GM12878 (cell line): ENCODE results near the gene NCAPD3. TPM values are rescaled to one million over a fixed set of nuclear protein-coding genes. Genes with fewer than 3 reads are reported as not detected.

Experiments used
- ATAC-seq: fragments of 200-7000 bp; cut with Tn5 transposase; 3 replicates; pipeline ENCODE4 v1.9.1; 2020; ENCODE audit warnings: mild to moderate bottlenecking, moderate library complexity
- BruUV-seq: library from RNA; stranded (reverse); fragments of 400-500 nt; replicated peaks from 2 replicates; lab custom pipeline; 2021; lab: Mats Ljungman, UMichigan
- CTCF ChIA-PET: fragments of 300-600 bp; sonication (Branson Sonifier 250); formaldehyde crosslinking; extraction: SDS; loops from one replicate; lab custom pipeline; 2021; ENCODE audit warnings: inconsistent platforms; lab: Yijun Ruan, JAX
- POLR2A ChIA-PET: fragments of 350-600 bp; formaldehyde crosslinking; extraction: SDS; loops from one replicate; lab custom pipeline; 2021; ENCODE audit warnings: inconsistent platforms; lab: Charles Lee
- RAD21 ChIA-PET: fragments of 300-600 bp; sonication (Branson Sonifier 250); formaldehyde crosslinking; loops from one replicate; lab custom pipeline; 2023; ENCODE audit warnings: antibody characterized with exemption; ENCODE audit not compliant: unreplicated experiment; lab: Charles Lee
- SMC1A ChIA-PET: fragments of 300-600 bp; sonication (Branson Sonifier 250); formaldehyde crosslinking; loops from one replicate; lab custom pipeline; 2023; ENCODE audit not compliant: unreplicated experiment, uncharacterized antibody; lab: Charles Lee
- DNase-seq: peaks from one replicate; pipeline ENCODE4 v3.0.0-alpha.2; 2011; ENCODE audit warnings: low read depth, low spot score
- FAIRE-seq: peaks from 3 replicates; lab custom pipeline; 2011; peaks lifted over from hg19 to GRCh38; lab: Jason Lieb, UNC
- H2AFZ ChIP-seq: 2 replicates; pipeline ENCODE4 v1.6.0; 2011; ENCODE audit warnings: low read depth, low read length, control low read depth; ENCODE audit not compliant: control insufficient read depth
- H3K27ac ChIP-seq: 2 replicates; pipeline ENCODE4 v1.5.1; 2011; ENCODE audit warnings: control low read depth; ENCODE audit not compliant: control insufficient read depth, insufficient read depth
- H3K27me3 ChIP-seq, 2 experiments: replicated peaks in 1 of 2; 2 replicates each; pipeline versions ENCODE4 v1.6.0 to v1.6.1; 2011; ENCODE audit warnings: low read length in 1 of 2; ENCODE audit not compliant: control insufficient read depth in 2 of 2, insufficient read depth in 2 of 2
- H3K36me3 ChIP-seq, 2 experiments: 2 replicates each; pipeline ENCODE4 v1.5.1; 2011; ENCODE audit warnings: low read length in 1 of 2; ENCODE audit not compliant: control insufficient read depth in 2 of 2, insufficient read depth in 2 of 2
- H3K4me1 ChIP-seq: 2 replicates; pipeline ENCODE4 v1.6.1; 2011; ENCODE audit warnings: mild to moderate bottlenecking, low read length, moderate library complexity, mixed read lengths; ENCODE audit not compliant: control insufficient read depth, insufficient read depth
- H3K4me2 ChIP-seq: 2 replicates; pipeline ENCODE4 v1.6.0; 2011; ENCODE audit warnings: control low read depth; ENCODE audit not compliant: control insufficient read depth, insufficient read depth
- H3K4me3 ChIP-seq: fragments of 200-600 bp; sonication (generic); 2 replicates; pipeline ENCODE4 v1.5.1; 2016
- H3K79me2 ChIP-seq: 2 replicates; pipeline ENCODE4 v1.6.0; 2011; ENCODE audit warnings: low read length; ENCODE audit not compliant: control insufficient read depth, insufficient read depth
- H3K9ac ChIP-seq: 2 replicates; pipeline ENCODE4 v1.8.0; 2011; ENCODE audit warnings: low read length, control low read depth, mixed read lengths; ENCODE audit not compliant: control insufficient read depth, insufficient read depth
- H3K9me3 ChIP-seq: replicated peaks from 3 replicates; pipeline ENCODE4 v1.5.1; 2011; ENCODE audit warnings: mild to moderate bottlenecking, low read length; ENCODE audit not compliant: control insufficient read depth, insufficient read depth
- H4K20me1 ChIP-seq: 2 replicates; pipeline ENCODE4 v1.6.0; 2011; ENCODE audit not compliant: control insufficient read depth, insufficient read depth
- FOS ChIP-seq: IDR thresholded peaks from 3 replicates; pipeline ENCODE4 v1.6.1; 2011; ENCODE audit warnings: borderline replicate concordance; ENCODE audit not compliant: insufficient read length; ENCODE audit errors: extremely low read depth
- HDGF ChIP-seq: fragments of 450-650 bp; IDR thresholded peaks from 2 replicates; pipeline ENCODE4 v1.6.1; 2016; ENCODE audit warnings: antibody characterized with exemption
- KAT2A ChIP-seq: conservative IDR thresholded peaks from 2 replicates; pipeline ENCODE4 v1.6.1; 2011; ENCODE audit warnings: low read depth, low read length; ENCODE audit not compliant: control insufficient read depth
- RAD21 ChIP-seq: IDR thresholded peaks from 2 replicates; pipeline ENCODE4 v1.6.1; 2011; ENCODE audit warnings: mild to moderate bottlenecking, low read depth, low read length, moderate library complexity; ENCODE audit not compliant: insufficient read depth
- RBBP5 ChIP-seq: fragments of 200-600 bp; sonication (generic); conservative IDR thresholded peaks from 2 replicates; pipeline ENCODE4 v1.6.1; 2016
- RCOR1 ChIP-seq: conservative IDR thresholded peaks from 2 replicates; pipeline ENCODE4 v1.6.1; 2012; ENCODE audit warnings: low read depth, low read length, improper control_type of control experiment
- SRF ChIP-seq, 2 experiments: IDR thresholded peaks; 2 replicates each; pipeline ENCODE4 v1.6.1; 2011; ENCODE audit warnings: low read depth in 2 of 2, low read length in 2 of 2, mild to moderate bottlenecking in 1 of 2, moderate library complexity in 1 of 2
- TARDBP ChIP-seq: IDR thresholded peaks from 2 replicates; pipeline ENCODE4 v1.6.1; 2016; ENCODE audit warnings: borderline replicate concordance
- TCF12 ChIP-seq: IDR thresholded peaks from 2 replicates; pipeline ENCODE4 v1.6.1; 2011; ENCODE audit warnings: low read depth, mild to moderate bottlenecking, low read length
- YBX1 ChIP-seq: fragments of 450-650 bp; IDR thresholded peaks from 2 replicates; pipeline ENCODE4 v1.6.1; 2016; ENCODE audit warnings: antibody characterized with exemption
- ZNF384 ChIP-seq: IDR thresholded peaks from 2 replicates; pipeline ENCODE4 v1.6.1; 2012; ENCODE audit warnings: low read depth, mild to moderate bottlenecking, low read length, improper control_type of control experiment, borderline replicate concordance
- WGBS: methylation state at CpG from one replicate; pipeline ENCODE4 v1.1.6; 2016; ENCODE audit warnings: low lambda C conversion rate; ENCODE audit not compliant: insufficient replicate concordance, insufficient coverage; ENCODE audit errors: missing lambda C conversion rate; 5-methylcytosine and 5-hydroxymethylcytosine counted together
- in situ Hi-C: fragments of 300-500 bp; cut with MboI; formaldehyde crosslinking; loops from 9 replicates; pipeline ENCODE4 v1.14.3; 2018; ENCODE audit warnings: mixed read lengths
- intact Hi-C: fragments of 100-400 bp; cut with micrococcal nuclease; formaldehyde crosslinking; loops from one replicate; pipeline ENCODE4 v1.14.2; 2022; ENCODE audit not compliant: unreplicated experiment
- polyA plus RNA-seq, 11 experiments: library from polyadenylated mRNA; depleted of rRNA in 4 of 11; unstranded in 6 of 11; stranded (reverse) in 5 of 11; fragments of >200 nt; fragmentation: Nextera tagmentation in 4 of 11; fragmentation: Illumina TruSeq in 1 of 11; extraction: Ambion mirVana in 4 of 11; extraction: Trizol in 1 of 11; gene quantifications; 1 replicate in 1 of 11; 2 replicates in 10 of 11; pipeline versions ENCODE4 v1.2.1 to v1.2.3, GENCODE V29; 2011 to 2016; ENCODE audit warnings: inconsistent platforms in 2 of 11, missing spikeins in 2 of 11, low read depth in 1 of 11
- total RNA-seq, 4 experiments: library from RNA; depleted of rRNA in 3 of 4; stranded (reverse); fragments of >200 nt in 3 of 4; fragmentation: Illumina TruSeq in 1 of 4; extraction: Trizol in 1 of 4; gene quantifications; 2 replicates each; pipeline versions ENCODE4 v1.2.1 to v1.2.3, GENCODE V29; 2013 to 2021
- TF ChIP-seq, protein P1 (sequence below): fragments of 450-650 bp; IDR thresholded peaks from 2 replicates; pipeline ENCODE4 v1.6.1; 2016; ENCODE audit warnings: mild to moderate bottlenecking
- TF ChIP-seq, protein P2 (sequence below): IDR thresholded peaks from 2 replicates; pipeline ENCODE4 v1.6.1; 2011; ENCODE audit warnings: borderline replicate concordance, low read depth, mild to moderate bottlenecking, moderate library complexity, low read length; ENCODE audit not compliant: insufficient read depth, poor library complexity, severe bottlenecking
- TF ChIP-seq, protein P3 (sequence below): fragments of 450-650 bp; formaldehyde crosslinking; IDR thresholded peaks from 2 replicates; pipeline ENCODE4 v1.4.0; 2020; ENCODE audit warnings: mild to moderate bottlenecking, moderate library complexity
- TF ChIP-seq, protein P4 (sequence below): IDR thresholded peaks from 2 replicates; pipeline ENCODE4 v1.6.1; 2011; ENCODE audit warnings: low read depth, low read length, improper control_type of control experiment, borderline replicate concordance

The NCAPD3 gene
- total and polyA plus RNA-seq, 10 of the 15 experiments (the other 5 are each of a cell fraction or from before 2014, with no cell fraction given) = 14.9 to 58.2 (median 48.2) TPM

DNA sequence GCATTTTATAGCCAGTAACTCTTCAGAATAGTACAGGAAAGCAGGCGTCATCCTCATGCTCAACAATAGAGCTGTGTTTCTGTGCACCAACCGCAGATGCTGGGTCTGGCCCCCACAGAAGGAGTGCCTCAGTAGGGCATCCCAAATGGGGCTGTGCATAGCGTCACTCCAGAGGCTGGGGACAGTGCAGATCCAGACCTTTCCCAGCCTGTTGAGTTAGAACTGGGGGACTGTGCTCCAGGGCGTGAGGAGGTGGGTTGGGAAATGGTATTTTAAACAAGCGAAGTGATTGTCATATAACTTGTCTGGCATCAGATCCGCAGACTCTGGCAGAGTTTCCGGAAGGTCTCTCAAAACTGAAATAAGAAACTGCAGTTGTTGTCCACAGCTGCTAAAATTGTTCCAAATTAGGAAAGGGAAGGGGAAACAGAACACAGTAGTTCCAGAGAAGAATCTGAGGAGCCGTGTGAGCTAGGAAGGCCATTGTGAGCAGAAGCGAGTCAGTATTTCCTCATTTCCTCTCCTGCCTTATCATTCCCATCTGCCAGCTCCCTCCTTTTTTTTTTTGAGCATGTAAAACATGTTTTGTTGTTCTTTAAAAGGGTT, 102.7 kb downstream of the NCAPD3 start:
- no peaks in the 10 kb centered on the region for H3K9me3 ChIP-seq
- TF ChIP-seq RBBP5 (no peak), FOS (no peak), YBX1 (no peak), ZNF384 (no peak), TARDBP (no peak), SRF (IDR thresholded peaks at IDR 0.05; ENCODE audit: low read depth in 2 of 2, low read length in 2 of 2) (no peak), TCF12 (no peak), RAD21 (no peak), KAT2A (no peak), RCOR1 (no peak), HDGF (no peak)
- TF ChIP-seq, protein P1, sequence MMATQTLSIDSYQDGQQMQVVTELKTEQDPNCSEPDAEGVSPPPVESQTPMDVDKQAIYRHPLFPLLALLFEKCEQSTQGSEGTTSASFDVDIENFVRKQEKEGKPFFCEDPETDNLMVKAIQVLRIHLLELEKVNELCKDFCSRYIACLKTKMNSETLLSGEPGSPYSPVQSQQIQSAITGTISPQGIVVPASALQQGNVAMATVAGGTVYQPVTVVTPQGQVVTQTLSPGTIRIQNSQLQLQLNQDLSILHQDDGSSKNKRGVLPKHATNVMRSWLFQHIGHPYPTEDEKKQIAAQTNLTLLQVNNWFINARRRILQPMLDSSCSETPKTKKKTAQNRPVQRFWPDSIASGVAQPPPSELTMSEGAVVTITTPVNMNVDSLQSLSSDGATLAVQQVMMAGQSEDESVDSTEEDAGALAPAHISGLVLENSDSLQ = no peak
- TF ChIP-seq, protein P2, sequence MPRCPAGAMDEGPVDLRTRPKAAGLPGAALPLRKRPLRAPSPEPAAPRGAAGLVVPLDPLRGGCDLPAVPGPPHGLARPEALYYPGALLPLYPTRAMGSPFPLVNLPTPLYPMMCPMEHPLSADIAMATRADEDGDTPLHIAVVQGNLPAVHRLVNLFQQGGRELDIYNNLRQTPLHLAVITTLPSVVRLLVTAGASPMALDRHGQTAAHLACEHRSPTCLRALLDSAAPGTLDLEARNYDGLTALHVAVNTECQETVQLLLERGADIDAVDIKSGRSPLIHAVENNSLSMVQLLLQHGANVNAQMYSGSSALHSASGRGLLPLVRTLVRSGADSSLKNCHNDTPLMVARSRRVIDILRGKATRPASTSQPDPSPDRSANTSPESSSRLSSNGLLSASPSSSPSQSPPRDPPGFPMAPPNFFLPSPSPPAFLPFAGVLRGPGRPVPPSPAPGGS = no peak
- TF ChIP-seq, protein P3, sequence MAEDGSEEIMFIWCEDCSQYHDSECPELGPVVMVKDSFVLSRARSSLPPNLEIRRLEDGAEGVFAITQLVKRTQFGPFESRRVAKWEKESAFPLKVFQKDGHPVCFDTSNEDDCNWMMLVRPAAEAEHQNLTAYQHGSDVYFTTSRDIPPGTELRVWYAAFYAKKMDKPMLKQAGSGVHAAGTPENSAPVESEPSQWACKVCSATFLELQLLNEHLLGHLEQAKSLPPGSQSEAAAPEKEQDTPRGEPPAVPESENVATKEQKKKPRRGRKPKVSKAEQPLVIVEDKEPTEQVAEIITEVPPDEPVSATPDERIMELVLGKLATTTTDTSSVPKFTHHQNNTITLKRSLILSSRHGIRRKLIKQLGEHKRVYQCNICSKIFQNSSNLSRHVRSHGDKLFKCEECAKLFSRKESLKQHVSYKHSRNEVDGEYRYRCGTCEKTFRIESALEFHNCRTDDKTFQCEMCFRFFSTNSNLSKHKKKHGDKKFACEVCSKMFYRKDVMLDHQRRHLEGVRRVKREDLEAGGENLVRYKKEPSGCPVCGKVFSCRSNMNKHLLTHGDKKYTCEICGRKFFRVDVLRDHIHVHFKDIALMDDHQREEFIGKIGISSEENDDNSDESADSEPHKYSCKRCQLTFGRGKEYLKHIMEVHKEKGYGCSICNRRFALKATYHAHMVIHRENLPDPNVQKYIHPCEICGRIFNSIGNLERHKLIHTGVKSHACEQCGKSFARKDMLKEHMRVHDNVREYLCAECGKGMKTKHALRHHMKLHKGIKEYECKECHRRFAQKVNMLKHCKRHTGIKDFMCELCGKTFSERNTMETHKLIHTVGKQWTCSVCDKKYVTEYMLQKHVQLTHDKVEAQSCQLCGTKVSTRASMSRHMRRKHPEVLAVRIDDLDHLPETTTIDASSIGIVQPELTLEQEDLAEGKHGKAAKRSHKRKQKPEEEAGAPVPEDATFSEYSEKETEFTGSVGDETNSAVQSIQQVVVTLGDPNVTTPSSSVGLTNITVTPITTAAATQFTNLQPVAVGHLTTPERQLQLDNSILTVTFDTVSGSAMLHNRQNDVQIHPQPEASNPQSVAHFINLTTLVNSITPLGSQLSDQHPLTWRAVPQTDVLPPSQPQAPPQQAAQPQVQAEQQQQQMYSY (CRISPR knock-in tag) = no peak
- TF ChIP-seq, protein P4, sequence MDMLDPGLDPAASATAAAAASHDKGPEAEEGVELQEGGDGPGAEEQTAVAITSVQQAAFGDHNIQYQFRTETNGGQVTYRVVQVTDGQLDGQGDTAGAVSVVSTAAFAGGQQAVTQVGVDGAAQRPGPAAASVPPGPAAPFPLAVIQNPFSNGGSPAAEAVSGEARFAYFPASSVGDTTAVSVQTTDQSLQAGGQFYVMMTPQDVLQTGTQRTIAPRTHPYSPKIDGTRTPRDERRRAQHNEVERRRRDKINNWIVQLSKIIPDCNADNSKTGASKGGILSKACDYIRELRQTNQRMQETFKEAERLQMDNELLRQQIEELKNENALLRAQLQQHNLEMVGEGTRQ = no peak
- no peak overlapping the region for H3K9ac ChIP-seq
- FAIRE-seq = no peak
- H4K20me1 ChIP-seq = no peaks in the 10 kb centered on the region
- H3K27me3 ChIP-seq = no peaks in the 10 kb centered on the region; a peak in 2 of 4 replicates
- no peaks in the 10 kb centered on the region for H3K4me1 ChIP-seq
- ATAC-seq = no peak
- BruUV-seq = no TSS peak
- H3K79me2 ChIP-seq = no peaks in the 10 kb centered on the region
- ChIA-PET RAD21 (no interaction called here), SMC1A (no interaction called here), CTCF (interaction anchor here (0.7 kb wide), 1 partner anchor 898 kb away, joined by 8 read pairs; no protein-coding TSS in a partner anchor), POLR2A (no interaction called here)
- H3K36me3 ChIP-seq = no peaks in the 10 kb centered on the region
- no peak overlapping the region for H3K27ac ChIP-seq
- H3K4me2 ChIP-seq = no peak overlapping the region
- no peak for DNase-seq
- intact Hi-C loops (no loop called here), in situ Hi-C loops (no loop called here)
- WGBS = 30% methylated on average over 9 of the region's 9 CpGs
- no peak overlapping the region for H3K4me3 ChIP-seq
- no peak overlapping the region for H2AFZ ChIP-seq
